Fibroblast of lung (primary cell): ENCODE data around the gene LIN28A.

Source experiments
- CTCF ChIP-seq, 2 donors: IDR thresholded peaks in 1 of 2; conservative IDR thresholded peaks in 1 of 2; 1 replicate in 1 of 2; 2 replicates in 1 of 2; pipeline ENCODE4 v1.5.1; 2011 to 2012; ENCODE audit warnings: low read length in 2 of 2, control low read depth in 1 of 2, inconsistent platforms in 1 of 2, low read depth in 1 of 2, mild to moderate bottlenecking in 1 of 2
- EZH2 ChIP-seq: IDR thresholded peaks from 2 replicates; pipeline ENCODE4 v1.5.1; 2012; ENCODE audit warnings: low read length, control low read depth, mild to moderate bottlenecking; ENCODE audit errors: missing control alignments

GRCh38 chr1:26399034-26399433 is 11.6 kb upstream of the LIN28A start:
- TF ChIP-seq CTCF (conservative IDR thresholded peaks at IDR 0.05 in 1 of 2, IDR thresholded peaks at IDR 0.05 in 1 of 2; ENCODE audit: low read depth in 1 of 2, low read length in 2 of 2): no peak
- no peak for TF ChIP-seq EZH2
